ENCODE results near the gene RARS2.

DNA sequence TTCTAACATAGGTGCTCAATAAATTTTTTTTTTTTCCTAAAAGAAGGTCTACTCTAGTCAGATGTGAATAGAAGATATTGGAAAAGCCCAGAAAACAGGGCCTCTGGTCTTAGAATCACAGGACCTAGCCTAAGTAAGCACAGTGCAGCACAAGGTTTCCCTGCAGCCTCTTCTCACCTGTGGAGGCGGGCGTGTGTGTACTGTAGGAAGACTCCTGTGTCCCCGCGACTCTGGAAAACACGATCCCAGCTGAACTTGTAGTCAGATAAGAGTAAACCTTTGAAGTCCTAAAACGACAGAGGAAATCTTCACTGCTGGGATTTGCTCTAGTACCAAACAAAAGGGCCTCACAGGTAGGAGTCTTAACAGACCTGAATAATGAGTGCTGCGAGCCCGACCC is 71.3 kb downstream of the RARS2 start:
- TF ChIP-seq POLR2A (IDR thresholded peaks at IDR 0.05; ENCODE audit: low read length) (no peak), GATA1 (IDR thresholded peaks at IDR 0.05; ENCODE audit: low read depth, low read length) (no peak)
